NCI-H1417 (cell line): ENCODE measurements around the gene LRP1-AS.
"Not testable (repeated sequence)": the region's sequence is repeated elsewhere in the genome, so short reads cannot be mapped to it uniquely, and the experiment has no call there.

Experiments used
- DNase-seq, 3 experiments: peaks; one replicate each; lab custom pipeline; 2025; lab: John Stamatoyannopoulos, UW

Gene LRP1-AS

DNA sequence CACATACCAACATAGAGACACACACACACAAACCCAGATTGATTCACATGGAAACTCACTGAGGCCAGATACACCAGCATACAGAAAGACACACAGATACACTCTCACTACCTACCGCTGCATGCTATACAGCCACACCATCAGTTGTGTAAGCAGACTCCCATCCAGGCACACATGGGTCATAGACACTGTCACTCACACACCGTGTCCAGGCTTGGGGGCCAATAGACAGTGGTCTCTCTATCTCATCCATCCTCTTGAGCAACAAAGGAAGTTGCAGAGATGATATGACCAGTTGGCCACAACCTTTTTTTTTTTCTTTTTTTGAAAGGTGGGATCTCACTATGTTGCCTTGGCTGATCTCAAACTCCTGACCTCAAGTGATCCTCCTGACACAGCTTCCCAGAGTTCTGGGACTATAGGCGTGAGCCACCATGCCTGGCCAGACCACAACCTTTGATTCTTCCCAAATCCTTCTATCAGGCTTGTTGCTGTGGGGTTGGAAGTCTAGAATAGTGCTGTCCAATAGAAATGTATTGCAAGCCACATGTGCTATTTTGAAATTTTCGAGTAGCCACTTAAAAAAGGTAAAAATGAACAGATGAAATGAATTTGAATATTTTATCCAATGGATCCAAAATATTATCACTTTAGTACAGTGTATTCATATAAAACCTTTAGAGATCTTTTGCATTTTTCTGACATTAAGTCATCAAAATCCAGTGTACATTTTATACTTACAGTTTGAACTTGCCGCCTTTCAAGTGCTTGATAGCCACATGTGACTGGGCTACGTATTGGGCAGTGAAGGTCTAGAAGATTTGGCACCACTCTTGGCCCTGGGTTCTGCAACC is 7.4 kb downstream of the LRP1-AS start:
- no peak for DNase-seq

DNA sequence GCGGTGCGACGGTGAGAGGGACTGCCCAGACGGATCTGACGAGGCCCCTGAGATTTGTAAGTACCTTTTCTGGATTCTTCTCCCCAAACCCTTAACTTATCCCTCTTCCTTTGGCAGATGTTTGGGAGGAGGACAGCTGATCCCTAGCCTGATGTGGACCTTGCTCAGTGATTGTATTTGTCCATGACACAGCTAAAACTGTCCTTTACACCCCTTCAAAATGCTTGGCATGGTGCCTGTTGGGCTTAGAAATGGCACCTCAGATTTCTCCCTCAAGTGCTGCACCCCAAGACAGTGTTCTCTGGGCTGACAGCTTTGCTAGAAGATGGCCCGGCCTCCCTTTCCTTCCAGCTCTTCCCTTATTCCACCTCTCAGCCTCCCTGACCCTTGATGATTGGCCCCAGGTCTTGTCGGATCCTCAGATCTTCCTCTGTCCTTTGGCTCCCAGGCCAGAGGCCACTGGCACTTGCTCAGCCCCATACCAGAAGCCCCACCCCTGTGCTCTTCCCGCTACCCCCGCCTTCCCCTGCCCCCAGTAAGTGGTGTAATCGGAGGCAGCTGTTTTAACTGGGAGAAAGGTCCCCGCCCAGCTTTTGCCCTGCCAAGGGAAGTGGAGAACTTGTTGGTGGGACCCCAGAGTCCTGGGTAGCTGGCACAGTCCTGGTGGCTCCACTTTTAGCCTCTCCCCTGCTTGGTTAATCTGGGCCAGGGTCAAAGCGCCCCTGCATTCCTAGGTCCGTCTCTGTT is 8.7 kb downstream of the LRP1-AS start:
- DNase-seq: no peak

- no peak for DNase-seq
These were observed 11.7 kb downstream of the LRP1-AS start for GRCh38 chr12:57135527-57136326.

DNA sequence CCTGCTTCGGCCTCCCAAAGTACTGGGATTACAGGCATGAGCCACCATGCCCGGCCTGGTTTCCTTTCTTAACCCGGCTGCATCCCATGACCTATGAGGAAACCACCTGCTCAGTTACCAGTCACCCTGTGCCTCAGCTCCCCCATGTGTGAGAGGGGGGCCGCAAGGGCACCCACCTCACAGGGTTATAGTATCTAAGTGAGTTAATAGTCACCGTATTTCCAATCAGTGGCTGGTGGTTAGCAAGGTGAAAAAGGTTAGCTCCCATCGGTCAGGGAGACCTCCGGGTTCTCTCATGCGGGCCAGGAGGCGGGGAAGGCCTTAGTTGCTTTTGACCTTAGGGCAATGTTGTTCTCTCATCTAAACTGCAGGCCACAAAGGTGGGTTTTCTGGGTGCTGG is 12.5 kb downstream of the LRP1-AS start:
- no peak for DNase-seq

DNA sequence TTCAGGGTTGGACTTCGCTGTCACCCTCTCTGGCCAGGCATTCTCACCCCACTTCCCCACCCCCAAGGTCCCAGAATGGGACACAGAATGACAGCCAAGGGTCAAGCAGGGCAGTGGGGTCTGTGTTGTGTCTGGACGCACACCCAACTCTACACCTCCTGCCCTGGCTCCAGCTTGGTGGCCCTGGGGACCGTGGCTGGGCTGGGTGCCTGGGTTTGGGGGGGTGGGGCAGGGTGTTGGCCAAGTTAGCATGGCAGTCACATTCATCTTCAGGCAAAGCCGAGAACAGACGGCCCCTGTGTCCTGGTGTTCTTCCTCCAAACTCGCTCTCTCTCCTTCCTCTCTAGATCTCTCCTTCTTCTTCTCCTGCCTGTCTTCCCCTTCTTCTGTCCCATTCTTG is 13.5 kb downstream of the LRP1-AS start:
- no peak for DNase-seq

DNA sequence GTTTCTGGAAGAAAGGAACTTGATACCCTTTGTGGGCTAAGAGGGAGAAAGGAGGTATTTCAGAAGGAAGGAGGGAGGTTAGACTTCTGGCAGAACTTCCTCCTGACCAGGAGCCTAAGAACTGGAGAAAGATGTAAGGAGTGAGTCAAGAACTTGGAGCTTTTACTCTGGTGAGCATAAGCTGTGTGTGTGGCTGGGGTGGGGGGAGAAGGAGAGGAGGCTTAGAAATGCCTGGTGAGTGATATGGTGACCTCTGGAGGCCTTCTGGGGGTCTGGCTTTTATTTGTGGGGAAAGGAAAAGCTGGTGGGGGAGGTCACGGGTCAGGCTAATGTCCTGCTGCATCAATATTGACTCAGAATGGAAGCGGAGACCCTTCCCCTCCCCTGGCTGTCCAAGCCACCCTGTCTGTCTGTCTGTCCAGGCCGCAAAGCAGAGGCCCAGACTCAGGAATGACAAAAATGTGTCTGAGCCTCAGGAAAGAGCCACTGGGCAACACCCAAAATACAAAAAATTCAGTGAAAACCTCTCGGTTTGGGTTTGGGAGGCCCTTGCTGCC is 14.3 kb downstream of the LRP1-AS start:
- no peak for DNase-seq

GRCh38 chr12:57131896-57132744 is 15.3 kb downstream of the LRP1-AS start:
- DNase-seq: peak in 2 of 3 experiments; percentile 21 to 48

DNA sequence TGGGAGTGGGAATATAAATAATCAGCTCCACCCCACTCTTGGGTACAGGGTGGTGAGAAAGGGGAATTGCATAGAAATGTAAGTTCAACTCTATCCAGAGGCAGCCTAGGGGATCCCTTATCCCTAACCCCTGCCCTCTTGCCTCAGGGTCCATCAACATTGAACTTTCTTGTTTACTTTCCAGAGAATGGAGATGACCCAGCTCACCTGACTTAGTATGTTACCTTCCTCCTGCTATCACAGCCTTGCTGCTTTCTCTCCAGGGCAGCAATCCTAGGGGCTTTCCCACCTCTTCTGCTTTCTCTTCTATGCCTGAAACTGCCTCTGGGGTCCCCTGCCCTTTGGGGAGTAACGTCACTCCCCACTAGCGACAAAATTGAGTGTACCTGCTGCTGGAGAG is 16.5 kb downstream of the LRP1-AS start:
- no peak for DNase-seq

- DNase-seq: no peak
These were observed 17.5 kb downstream of the LRP1-AS start for GRCh38 chr12:57129889-57130288.

- no peak for DNase-seq
These were observed 18.0 kb downstream of the LRP1-AS start for GRCh38 chr12:57129321-57129842.

- DNase-seq: peak in 2 of 3 experiments; percentile 62 to 64
These were observed 18.7 kb downstream of the LRP1-AS start for GRCh38 chr12:57128519-57129247.

GRCh38 chr12:57127726-57128518 is 19.5 kb downstream of the LRP1-AS start, which contains the start of gene LRP1:
Gene LRP1 (plus strand): TSS chr12:57128483. CDS start chr12:57128965, 482 bp downstream.
- peak; percentile 91 to 93 (median 92) for DNase-seq

- peak; percentile 36 to 82 (median 70) for DNase-seq
These were observed 20.2 kb downstream of the LRP1-AS start for GRCh38 chr12:57127101-57127725.

GRCh38 chr12:57126561-57126960 is 20.9 kb downstream of the LRP1-AS start:
- no peak for DNase-seq

GRCh38 chr12:57126061-57126460 is 21.4 kb downstream of the LRP1-AS start:
- no peak for DNase-seq

- DNase-seq: peak; percentile 61 to 87 (median 83)
These were observed 23.1 kb downstream of the LRP1-AS start for GRCh38 chr12:57124261-57124877.

DNA sequence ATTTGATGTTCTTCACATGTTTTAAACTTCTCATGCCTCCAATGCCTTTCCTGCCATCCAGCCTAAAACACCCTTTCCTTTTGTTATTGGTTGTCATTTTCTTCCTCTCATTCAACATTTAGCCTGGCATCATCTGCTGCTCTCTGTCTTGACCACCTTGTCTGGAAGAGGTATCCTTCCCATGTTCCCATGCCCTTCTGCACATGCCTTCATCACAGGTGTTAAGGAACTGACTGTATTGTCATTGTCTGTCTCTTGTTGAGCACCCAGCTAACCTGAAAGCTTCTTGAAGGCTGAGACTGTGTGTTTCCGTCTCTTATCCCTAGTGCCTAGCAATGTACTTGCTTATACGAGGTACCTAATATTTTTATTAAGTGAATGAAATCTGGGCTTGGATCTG is 23.6 kb downstream of the LRP1-AS start:
- DNase-seq: no peak

- not testable (repeated sequence) for DNase-seq
These were observed 26.7 kb downstream of the LRP1-AS start for GRCh38 chr12:57120718-57121117.
